ENCODE results near the gene TPX2.
"Not testable (repeated sequence)": the region's sequence is repeated elsewhere in the genome, so short reads cannot be mapped to it uniquely, and the experiment has no call there.

Gene TPX2

GRCh38 chr20:31815408-31816188 lies 76.5 kb downstream of the TPX2 start:
- peak; percentile 52 for DNase-seq

GRCh38 chr20:31816221-31816620 lies 77.1 kb downstream of the TPX2 start:
- no peak for DNase-seq

GRCh38 chr20:31817461-31817860 lies 78.4 kb downstream of the TPX2 start:
- no peak for DNase-seq

- DNase-seq = no peak
These were observed 79.4 kb downstream of the TPX2 start for GRCh38 chr20:31818376-31818908.

GRCh38 chr20:31819083-31819784 lies 80.1 kb downstream of the TPX2 start, which contains the start of gene MYLK2:
Gene MYLK2 (plus strand): TSS chr20:31819356. CDS start chr20:31819581, 225 bp downstream.
- peak; percentile 66 for DNase-seq

DNA sequence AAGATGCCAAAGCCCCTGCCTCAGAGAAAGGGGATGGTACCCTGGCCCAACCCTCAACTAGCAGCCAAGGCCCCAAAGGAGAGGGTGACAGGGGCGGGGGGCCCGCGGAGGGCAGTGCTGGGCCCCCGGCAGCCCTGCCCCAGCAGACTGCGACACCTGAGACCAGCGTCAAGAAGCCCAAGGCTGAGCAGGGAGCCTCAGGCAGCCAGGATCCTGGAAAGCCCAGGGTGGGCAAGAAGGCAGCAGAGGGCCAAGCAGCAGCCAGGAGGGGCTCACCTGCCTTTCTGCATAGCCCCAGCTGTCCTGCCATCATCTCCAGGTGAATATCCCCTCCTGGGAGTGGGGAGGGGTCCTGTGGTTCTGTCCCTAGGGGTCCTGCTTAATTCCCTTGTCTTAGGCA lies 81.1 kb downstream of the TPX2 start:
- DNase-seq = no peak

- no peak for DNase-seq
These were observed 82.3 kb downstream of the TPX2 start for GRCh38 chr20:31821427-31821826.

- peak; percentile 92 for DNase-seq
These were observed 83.6 kb downstream of the TPX2 start for GRCh38 chr20:31822421-31823330.

GRCh38 chr20:31823360-31824124 lies 84.5 kb downstream of the TPX2 start:
- DNase-seq = no peak

GRCh38 chr20:31824125-31824485 lies 85.0 kb downstream of the TPX2 start:
- DNase-seq = no peak

GRCh38 chr20:31824554-31825313 lies 85.6 kb downstream of the TPX2 start:
- peak; percentile 54 for DNase-seq

- DNase-seq = no peak
These were observed 87.0 kb downstream of the TPX2 start for GRCh38 chr20:31826074-31826473.

GRCh38 chr20:31827059-31827458 lies 88.0 kb downstream of the TPX2 start:
- DNase-seq = no peak

DNA sequence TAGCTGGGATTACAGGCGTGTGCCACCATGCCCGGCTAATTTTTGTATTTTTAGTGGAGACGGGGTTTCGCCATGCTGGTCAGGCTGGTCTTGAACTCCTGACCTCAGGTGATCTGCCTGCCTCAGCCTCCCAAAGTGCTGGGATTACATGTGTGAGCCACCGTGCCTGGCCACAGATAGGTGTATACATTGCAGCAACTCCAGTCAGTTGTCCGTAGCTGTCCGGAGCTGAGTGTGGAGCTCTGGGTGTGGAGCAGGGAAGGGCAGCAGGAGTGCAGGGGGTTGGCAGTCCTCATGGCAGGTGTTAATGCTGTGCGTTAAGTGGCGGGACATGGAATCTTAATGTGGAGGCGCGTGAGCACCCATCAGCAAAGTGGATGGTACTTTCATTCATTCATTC lies 88.9 kb downstream of the TPX2 start:
- not testable (repeated sequence) for DNase-seq

- DNase-seq = no peak
These were observed 90.6 kb downstream of the TPX2 start for GRCh38 chr20:31829731-31830130.

GRCh38 chr20:31830406-31830981 lies 91.4 kb downstream of the TPX2 start:
- no peak for DNase-seq

GRCh38 chr20:31831211-31831610 lies 92.1 kb downstream of the TPX2 start:
- DNase-seq = no peak

DNA sequence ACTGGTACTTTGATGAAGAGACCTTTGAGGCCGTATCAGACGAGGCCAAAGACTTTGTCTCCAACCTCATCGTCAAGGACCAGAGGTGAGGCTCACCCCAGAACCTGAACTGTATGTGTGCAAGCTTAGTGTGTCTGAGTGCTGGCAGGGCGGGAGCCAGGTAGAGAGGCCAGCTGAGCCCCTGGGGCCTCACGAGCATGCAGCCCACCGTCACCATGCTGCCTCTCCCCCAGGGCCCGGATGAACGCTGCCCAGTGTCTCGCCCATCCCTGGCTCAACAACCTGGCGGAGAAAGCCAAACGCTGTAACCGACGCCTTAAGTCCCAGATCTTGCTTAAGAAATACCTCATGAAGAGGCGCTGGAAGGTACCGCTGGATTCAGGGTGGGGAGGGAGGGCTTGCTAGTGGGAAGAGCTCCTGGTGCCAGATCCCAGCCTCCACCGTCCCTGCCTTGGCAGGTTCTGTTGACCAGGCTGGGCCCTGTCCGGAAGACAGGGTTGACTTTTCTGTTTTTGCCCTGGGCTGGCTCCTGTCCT lies 92.7 kb downstream of the TPX2 start:
- no peak for DNase-seq

DNA sequence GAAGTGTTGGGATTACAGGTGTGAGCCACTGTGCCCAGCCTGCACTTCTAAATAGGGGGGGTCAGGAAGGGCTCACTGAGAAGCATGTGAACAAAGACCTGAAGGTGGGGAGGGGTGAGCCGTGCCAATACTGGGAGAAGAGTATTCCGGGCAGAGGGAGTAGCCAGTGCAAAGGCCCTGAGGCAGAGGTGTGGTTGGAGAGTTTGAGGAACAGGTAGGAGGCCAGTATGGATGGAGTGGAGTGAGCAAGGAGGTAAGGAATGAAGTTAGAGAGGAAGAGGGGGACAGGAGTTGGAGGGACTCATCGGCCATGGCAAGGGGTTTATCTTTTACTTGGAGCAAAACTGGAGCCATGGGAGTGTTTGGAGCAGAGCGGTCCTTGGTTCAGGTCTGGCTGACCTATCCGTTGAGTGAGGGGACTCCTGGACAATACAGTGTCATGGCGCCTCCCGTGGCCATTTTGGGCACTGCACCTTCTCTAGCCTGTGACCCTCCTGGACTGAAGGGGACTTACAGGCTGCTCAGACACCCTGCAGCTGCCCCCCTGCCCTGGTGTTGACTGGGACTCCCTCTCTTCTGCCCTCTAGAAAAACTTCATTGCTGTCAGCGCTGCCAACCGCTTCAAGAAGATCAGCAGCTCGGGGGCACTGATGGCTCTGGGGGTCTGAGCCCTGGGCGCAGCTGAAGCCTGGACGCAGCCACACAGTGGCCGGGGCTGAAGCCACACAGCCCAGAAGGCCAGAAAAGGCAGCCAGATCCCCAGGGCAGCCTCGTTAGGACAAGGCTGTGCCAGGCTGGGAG lies 94.2 kb downstream of the TPX2 start:
- DNase-seq = no peak

Data from NCI-H1092 (cell line).